HG02938 (cell line): ENCODE results near the gene GPC5.

Experiments
- ATAC-seq: cut with Tn5 transposase; IDR thresholded peaks from one replicate; pipeline ENCODE4 v1.9.1; 2021; ENCODE audit warnings: mild to moderate bottlenecking, moderate library complexity; ENCODE audit not compliant: unreplicated experiment

GPC5 gene

DNA sequence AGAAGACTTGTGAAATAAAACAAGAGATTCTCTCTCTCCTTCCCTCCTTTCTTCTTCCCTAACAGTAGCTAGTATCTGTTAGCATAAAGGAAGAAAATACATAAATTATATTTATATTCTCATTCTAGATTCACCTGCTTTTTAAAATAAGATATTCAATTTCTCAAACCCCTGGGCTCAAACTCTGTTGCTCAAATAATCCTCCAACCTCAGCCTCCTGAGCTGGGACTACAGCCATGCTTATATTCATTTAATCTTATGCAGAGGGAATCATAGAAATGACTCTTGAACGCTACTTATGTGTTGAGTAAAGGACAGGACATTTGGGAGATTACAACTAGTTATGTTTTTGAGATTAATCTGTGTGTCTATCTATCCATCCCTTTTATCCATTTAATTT, 56.2 kb downstream of the GPC5 start:
- ATAC-seq, result no peak

DNA sequence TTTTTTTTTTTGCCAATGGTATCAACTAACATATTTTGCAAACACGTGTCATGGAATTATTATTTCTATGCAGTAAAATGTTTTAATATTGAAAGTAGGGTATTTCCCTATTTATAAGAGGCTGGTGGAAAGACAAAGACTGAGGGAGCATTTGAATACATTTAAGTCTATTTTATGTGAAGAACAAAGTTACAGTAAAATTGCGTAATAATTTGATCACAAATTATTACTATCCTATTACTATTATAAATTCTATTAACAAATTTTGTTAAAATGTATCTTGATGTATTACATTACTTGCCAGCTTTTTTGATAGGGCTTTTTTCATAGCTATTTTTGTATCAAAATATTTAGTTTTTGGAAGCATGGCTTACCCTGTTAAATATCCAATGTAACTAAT, 58.4 kb downstream of the GPC5 start:
- no peak for ATAC-seq

DNA sequence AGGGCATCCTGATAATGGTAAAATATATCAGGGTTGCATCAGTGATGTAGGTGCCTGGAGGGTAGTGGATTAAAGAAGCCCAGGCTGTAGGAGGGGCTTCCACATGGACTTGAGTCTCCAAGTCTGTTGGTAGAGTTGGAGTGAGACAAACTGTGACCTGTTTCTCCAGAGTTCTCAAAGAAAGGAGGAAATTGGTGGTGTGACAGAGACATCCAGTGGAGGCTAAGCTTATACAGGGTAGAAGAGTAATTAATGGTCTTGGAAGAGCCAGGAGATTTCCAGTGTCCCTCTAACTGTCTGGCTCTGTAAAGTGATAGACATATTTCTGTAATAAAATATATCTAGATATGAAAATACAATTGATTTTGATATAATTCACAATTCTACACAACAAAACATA, 61.1 kb downstream of the GPC5 start:
- ATAC-seq, result no peak

DNA sequence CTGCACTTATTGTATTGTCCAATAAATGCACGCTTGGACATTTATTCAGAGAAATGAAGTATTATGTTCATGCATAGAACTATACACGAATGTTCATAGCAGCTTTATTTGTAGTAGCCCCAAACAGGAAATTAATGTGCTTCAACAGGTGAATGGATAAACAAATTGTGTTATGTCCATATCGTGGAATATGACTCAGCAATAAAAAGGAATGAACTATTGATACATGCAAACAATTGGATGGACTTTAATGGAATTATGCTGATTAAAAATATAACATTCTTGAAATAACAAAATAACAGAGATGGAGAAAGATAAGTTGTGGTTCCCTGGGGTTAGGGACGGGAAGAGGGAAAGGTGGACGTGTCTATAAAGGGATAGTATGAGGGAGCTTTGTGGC, 65.9 kb downstream of the GPC5 start:
- ATAC-seq, result no peak

DNA sequence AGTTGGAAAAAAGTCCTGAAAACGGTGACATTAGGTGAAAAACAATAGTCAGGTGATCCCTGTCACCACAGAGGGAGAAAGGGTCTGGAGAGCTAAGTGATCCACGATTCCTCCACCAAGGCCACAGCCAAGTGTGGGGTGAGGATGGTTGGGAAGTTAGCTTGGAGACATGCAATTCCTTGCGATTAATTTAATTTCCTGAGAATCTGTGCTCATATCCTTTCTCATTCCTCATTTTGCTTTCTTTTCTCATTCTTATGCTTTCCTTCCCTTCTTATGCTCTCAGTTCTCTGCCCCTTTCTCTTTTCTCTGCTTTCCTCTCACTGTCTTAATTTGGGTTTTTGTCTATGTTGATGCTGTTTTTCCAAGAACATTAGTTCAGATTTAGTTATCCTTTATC, 68.8 kb downstream of the GPC5 start:
- no peak for ATAC-seq

DNA sequence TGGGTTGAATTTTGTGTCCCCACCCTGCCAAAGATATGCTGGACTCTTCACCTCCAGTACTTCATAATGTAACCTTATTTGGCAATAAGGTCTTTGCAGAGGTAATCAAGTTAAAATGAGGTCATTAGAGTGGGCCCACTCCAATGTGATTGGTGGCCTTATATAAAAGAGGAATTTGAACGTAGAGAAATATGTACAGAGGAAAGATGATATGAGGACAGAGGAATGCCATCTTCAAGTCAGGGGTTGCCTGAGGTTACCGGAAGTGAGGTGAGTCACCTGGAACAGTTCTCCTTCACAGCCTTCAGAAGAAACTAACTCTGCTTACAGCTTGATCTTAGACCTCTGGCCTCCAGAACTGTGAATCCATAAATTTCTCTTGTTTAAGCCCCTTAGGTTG, 69.9 kb downstream of the GPC5 start:
- no peak for ATAC-seq

DNA sequence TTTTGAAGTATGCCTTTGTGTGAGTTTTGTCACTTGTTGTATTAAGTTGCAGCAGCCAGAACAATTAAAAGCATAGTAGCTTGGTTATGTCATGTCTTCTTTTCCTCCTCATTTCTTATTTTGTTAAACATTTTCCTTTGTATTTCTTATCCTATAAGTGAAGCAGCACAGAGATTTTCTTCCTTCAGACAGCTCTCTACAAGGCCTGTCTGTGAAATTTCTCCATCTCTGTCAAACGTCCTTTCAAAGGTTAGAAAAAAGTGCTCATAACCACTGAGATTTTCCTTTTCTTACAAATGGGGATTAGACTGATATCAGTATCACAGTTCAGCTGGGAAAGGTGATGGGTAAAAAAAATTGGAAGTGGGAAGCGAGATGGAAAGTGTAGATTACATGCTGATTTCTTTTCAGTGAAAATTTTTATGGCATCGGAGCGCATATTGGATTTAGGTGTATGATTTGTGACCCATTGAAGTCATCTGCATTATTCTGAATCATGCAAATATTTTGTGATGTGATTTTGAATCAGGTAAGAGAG, 71.7 kb downstream of the GPC5 start:
- ATAC-seq, result no peak

DNA sequence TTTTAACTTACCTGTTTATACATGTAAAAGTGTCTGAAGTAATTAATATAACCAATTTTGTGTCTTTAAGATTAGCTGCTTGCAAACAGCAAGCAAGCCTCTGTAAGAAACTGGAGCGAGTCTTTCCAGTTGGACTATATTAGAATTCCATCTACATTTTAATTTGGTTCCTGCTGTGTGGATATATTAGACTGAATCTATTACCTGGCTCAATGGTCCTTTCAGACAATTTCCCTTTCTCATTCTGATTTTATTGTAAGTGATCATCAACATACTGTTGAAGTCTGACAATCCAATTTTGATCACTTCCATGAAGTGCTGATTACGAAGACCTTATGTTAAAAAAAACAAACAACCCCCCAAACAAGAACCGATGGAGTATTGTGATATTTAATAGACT, 72.3 kb downstream of the GPC5 start:
- no peak for ATAC-seq

DNA sequence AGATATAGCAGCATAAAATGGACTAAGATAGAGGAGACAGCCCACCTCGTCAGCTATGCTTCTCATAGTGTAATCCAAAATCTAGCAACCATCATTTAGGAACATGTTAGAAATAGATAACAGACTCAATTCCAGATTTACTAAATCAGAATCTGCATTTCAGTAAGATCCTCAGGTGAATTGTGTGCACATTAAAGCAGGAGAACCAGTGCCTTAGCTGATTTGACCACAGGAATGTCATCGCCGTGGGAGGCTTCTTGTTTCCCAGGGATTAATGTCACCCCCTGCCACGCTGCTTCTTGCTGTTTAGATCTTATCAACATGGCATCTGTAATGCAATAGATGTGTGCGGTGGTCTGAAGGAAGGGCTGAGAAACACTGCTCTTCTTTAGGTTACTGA, 84.0 kb downstream of the GPC5 start:
- no peak for ATAC-seq

DNA sequence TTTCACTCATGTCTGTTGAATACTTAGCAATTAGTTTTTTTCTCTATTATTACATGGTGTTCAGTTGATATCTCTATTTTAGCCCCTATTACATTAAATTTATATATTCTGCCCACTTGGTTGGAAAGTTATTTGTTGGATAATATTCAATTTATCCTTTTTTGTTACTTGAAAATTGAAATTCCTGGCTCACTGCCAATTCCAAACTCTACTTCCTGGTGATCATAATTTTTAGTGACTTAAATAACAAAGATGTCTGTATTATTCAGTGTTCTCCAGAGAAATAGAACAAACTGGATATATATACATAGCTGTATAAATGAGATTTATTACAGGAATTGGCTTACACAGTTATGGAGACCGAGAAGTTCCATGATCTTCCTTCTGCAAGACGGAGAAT, 93.6 kb downstream of the GPC5 start:
- ATAC-seq, result no peak

DNA sequence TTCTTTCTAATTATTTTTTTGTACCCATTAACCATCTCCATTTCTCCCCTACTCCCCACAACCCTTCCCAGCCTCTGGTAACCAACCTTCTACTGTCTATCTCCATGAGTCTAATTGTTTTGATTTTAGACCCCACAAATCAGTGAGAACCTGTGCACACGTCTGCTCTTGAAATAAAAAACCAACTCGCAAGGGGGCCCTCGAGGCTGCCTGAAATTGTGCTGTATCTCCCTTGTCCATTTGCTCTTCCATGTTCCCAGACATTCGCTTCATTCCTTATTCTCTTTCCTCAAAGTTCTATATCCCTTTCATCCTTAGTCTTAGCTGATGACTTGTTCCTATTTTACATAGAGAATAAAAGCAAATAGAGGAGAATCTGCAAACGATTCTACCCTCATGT, 95.0 kb downstream of the GPC5 start:
- ATAC-seq, result no peak

DNA sequence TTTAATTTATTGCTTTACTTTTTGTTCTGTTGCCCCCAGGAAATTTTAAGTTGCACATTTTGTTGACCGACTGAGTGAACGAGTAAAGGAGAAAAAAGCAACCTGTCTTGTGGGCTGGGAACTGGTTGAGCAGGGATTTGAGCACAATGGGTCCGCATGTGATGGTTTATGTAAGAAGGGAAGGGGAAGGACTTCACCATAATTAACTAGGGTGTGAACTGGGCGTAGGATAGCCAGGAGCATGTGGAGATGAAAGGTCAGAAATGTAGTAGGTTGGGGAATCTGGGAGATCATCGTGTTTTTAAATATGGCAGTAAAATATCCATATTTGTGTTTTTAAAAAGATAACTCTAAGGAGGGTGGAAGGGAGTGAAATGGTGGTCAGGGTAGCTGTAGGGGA, 99.9 kb downstream of the GPC5 start:
- ATAC-seq, result no peak

DNA sequence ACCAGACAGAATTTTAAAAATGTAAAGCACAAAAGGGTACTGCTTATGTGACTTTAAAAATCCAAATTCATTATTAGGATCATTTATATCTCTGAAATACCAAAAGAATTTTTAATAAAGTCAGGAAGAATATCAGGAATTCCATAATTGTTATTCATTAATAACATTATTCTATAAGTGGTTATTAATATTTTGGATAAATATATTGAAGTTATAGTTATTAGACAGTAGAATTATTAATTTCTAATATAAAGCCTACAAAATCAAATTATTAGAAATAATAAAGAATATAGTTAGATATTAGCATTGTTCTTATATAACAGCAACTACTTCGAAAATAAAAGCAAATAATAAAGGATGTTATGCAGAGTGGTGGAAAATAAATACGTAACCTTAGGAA, 105.8 kb downstream of the GPC5 start:
- no peak for ATAC-seq

DNA sequence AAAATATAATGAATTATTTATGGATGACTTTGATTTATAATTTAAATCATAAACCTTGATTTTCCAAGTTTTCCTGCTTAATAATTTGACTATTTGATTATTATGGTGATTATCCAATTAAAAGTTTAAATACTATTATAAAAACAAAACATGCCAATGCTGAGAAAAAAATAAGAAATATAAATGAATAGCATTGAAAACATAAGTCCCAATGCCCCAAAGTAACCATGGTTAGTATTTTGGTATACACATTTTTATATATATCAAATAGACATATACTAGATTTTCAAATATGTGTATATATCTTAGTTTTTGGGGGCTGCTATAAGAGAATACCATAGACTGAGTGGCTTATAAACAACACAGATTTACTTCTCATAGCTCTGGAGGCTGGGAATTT, 108.3 kb downstream of the GPC5 start:
- no peak for ATAC-seq

DNA sequence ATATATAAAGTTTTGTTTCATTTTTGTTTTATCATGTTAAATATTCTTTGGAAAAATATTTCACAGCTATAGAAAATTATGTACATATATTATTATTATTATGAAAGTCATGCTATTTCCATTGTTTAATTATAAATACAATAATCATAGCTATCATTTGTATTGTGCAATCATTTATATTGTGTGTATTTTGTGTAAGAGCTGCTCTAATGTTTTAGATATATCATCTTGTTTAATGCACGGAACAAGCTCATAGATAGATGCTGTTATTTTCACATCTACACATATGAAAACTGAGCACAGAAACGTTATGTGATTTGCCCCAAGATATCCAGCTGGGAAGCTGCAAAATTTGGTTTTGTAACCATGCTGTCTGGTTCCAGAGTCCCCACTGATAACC, 111.6 kb downstream of the GPC5 start:
- ATAC-seq, result no peak

DNA sequence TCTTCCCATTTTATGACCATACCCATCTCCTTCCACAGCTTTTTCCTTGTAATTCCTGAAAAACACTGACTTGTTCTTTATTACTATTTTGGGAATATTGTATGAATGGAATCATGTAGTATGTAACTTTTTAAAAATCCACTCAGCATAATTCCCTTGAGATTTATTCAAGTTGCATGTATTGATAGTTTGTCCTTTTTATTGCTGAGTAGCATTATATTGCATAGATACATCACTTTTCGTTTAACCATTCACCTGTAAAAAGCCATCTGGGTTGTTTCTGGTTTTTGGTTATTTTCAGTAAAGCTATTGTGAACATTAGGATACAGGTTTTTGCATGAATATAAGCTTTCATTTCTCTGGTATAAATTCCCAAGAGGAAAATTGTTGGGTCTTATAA, 115.4 kb downstream of the GPC5 start:
- no peak for ATAC-seq

DNA sequence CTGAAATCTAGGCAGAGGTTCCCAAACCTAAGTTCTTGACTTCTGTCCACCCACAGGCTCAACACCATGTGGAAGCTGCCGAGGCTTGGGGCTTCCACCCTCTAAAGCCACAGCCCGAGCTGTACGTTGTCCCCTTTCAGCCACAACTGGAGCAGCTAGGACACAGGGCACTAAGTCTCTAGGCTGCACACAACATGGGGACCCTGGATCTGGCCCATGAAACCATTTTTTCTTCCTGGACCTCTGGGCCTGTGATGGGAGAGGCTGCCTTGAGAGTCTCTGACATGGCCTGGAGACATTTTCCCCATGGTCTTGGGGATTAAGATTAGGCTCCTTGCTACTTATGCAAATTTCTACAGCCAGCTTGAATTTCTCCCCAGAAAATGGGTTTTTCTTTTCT, 118.4 kb downstream of the GPC5 start:
- ATAC-seq, result no peak

DNA sequence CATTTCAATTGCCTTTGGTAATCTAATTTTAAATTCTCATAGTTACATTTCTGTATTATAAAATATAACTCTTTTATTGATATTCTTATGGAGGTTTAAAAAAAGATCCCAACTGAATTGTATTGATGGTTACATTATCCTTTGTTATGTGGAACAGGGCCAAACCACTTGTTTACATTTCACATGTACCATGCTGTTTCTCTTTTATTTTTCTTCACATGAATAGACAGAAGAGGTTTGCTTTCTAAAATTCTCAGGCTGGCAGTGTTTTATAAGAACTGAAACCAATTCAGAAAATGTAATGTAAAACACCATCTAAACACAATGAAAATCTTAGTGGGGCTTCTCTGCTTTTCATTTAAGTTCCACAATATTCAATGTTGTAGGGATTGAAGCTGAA, 122.5 kb downstream of the GPC5 start:
- ATAC-seq, result no peak

DNA sequence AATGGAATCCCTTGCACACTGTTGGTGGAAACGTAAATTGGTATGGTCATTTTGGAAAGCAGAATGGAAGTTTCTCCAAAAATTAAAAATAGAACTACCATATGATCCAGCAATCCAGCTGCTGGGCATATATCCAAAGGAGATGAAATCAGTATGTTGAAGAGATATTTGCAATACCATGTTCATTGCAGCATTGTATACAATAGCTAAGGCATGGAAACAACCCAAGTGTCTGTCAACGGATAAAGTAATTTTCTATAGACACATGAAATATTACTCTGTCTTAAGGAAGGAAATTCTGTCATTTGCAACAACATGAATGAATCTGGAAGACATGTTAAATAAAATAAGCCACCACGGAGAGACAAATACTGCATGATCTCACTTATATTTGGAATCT, 124.7 kb downstream of the GPC5 start:
- ATAC-seq, result no peak

DNA sequence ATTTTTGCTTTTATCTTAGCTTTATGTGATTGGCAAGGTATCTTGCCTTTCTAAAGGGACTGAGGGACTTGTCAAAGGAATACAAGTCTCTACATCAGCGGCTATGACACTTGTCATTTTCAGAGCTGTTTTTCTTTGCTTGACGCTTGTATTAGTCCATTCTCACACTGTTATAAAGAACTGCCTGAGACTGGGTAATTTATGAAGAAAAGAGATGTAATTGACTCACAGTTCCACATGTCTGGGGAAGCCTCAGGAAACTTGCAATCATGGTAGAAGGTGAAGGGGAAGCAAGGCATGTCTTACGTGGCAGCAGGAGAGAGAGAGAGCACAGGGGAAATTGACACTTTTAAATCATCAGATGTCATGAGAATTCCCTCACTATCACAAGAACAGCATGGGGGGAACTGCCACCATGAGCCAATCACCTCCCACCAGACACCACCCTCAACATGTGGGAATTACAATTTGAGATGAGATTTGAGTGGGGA, 128.2 kb downstream of the GPC5 start:
- ATAC-seq, result no peak

DNA sequence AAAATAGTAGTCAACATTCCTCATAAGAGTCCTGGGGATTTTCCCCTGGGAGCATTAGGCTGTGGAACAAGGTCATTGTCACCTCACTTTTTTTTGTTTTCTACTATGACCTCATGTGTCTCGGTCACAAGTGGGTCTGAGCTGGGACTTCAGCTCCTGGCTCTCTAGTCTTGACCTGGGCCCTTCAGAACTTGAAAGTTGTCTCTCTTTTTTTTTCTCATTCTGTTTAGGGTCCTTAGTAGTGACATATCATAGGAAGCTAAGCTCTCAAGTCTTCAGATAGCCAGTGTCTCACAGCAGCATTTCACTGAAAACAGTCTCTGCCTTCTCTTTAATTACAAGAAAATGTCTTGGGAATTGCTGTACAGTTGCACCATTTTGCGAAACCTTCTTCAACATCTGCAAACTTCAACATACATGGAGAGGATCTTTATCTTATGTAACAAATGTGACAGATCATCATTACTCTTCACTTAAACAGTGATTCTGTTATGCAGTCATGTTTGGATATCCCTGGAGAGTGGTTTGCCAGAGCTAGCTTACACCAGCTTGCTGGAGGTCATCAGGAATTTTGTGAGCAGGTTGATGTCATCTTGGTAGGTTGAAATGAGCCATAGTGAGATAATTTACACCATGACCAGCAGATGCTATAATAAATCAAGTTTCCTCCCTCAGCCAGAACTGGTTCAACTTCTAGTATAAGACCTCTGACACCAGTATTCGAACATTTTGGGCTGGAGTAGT, 131.5 kb downstream of the GPC5 start:
- no peak for ATAC-seq

DNA sequence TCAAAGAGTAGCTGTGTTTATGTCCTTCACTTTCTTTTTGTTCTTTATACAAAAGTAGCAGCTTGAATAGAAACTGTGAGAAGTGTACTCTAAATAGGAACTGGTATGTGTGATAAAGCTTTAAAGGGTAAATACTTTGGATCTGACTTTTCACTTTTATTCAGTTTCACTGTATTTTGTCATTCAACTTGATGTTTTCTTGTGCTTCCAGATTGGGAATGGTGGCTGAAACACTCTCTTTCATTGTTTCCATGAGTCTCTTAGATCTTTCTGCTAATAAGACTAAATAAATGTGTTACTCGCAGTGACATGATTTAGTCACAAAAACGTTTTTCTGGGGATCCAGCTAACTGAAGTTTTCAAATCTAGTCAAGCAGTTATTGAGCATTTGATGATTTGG, 133.2 kb downstream of the GPC5 start:
- no peak for ATAC-seq

DNA sequence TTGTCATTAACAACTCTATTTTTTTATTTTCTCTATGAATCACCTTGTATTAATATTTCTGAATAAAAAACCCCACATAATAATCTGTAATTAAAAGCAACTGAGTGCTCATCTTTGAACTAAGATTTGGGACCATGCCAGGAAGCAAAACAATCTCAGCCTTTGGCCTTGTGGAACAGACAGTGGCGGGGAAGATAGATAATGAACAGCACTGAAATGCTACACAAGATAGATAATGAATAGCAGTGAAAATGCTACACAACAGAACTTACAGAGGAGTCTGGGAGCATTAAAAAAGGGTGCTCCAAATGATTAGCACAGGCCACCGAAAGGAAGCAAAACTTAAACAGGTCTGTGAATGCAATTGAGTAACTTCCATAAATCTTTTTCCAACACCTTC, 134.9 kb downstream of the GPC5 start:
- no peak for ATAC-seq
